ENCODE results near the gene BIRC3. TPM values are rescaled to one million over a fixed set of nuclear protein-coding genes. Genes with fewer than 3 reads are reported as not detected.

The BIRC3 gene
- total RNA-seq, 1 donor from 2014 or later, result 23.0 TPM

DNA sequence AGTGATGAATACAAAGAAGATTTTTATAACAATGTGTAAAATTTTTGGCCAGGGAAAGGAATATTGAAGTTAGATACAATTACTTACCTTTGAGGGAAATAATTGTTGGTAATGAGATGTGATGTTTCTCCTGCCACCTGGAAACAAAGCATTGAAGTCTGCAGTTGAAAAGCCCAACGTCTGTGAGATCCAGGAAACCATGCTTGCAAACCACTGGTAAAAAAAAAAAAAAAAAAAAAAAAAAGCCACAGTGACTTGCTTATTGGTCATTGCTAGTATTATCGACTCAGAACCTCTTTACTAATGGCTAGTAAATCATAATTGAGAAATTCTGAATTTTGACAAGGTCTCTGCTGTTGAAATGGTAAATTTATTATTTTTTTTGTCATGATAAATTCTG lies 5.3 kb downstream of the BIRC3 start:
- Histone ChIP-seq H3K9me3 (no peaks in the 10 kb centered on the region), H3K36me3 (peaks cover 9% of the 10 kb centered on the region), H3K4me3 (no peak overlapping the region), H3K27ac (no peak overlapping the region), H3K27me3 (no peaks in the 10 kb centered on the region), H3K4me1 (peaks cover 20% of the 10 kb centered on the region)
- ATAC-seq (no peak), DNase-seq (no peak)
- TF ChIP-seq, protein P1, sequence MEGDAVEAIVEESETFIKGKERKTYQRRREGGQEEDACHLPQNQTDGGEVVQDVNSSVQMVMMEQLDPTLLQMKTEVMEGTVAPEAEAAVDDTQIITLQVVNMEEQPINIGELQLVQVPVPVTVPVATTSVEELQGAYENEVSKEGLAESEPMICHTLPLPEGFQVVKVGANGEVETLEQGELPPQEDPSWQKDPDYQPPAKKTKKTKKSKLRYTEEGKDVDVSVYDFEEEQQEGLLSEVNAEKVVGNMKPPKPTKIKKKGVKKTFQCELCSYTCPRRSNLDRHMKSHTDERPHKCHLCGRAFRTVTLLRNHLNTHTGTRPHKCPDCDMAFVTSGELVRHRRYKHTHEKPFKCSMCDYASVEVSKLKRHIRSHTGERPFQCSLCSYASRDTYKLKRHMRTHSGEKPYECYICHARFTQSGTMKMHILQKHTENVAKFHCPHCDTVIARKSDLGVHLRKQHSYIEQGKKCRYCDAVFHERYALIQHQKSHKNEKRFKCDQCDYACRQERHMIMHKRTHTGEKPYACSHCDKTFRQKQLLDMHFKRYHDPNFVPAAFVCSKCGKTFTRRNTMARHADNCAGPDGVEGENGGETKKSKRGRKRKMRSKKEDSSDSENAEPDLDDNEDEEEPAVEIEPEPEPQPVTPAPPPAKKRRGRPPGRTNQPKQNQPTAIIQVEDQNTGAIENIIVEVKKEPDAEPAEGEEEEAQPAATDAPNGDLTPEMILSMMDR (IDR thresholded peaks at IDR 0.05), result no peak
- intact Hi-C loops (cut with DNase I), result no loop called here

DNA sequence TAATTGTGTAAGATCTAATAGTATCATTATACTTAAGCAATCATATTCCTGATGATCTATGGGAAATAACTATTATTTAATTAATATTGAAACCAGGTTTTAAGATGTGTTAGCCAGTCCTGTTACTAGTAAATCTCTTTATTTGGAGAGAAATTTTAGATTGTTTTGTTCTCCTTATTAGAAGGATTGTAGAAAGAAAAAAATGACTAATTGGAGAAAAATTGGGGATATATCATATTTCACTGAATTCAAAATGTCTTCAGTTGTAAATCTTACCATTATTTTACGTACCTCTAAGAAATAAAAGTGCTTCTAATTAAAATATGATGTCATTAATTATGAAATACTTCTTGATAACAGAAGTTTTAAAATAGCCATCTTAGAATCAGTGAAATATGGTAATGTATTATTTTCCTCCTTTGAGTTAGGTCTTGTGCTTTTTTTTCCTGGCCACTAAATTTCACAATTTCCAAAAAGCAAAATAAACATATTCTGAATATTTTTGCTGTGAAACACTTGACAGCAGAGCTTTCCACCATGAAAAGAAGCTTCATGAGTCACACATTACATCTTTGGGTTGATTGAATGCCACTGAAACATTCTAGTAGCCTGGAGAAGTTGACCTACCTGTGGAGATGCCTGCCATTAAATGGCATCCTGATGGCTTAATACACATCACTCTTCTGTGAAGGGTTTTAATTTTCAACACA lies 6.4 kb downstream of the BIRC3 start:
- no peaks in the 10 kb centered on the region for H3K27me3 ChIP-seq
- H3K4me3 ChIP-seq, result no peak overlapping the region
- DNase-seq (no peak), ATAC-seq (no peak)
- H3K9me3 ChIP-seq, result no peaks in the 10 kb centered on the region
- intact Hi-C loops (cut with DNase I), result no loop called here
- no peak overlapping the region for H3K27ac ChIP-seq
- H3K36me3 ChIP-seq, result peaks cover 21% of the 10 kb centered on the region
- TF ChIP-seq, protein P1 (IDR thresholded peaks at IDR 0.05), result no peak
- peaks cover 12% of the 10 kb centered on the region for H3K4me1 ChIP-seq

DNA sequence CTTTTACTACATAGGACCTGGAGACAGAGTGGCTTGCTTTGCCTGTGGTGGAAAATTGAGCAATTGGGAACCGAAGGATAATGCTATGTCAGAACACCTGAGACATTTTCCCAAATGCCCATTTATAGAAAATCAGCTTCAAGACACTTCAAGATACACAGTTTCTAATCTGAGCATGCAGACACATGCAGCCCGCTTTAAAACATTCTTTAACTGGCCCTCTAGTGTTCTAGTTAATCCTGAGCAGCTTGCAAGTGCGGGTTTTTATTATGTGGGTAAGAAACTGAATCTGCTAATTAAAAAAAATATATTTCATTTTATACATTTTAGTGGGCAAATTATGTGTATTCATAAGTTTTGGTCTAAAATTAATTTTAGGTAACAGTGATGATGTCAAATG lies 7.8 kb downstream of the BIRC3 start:
- Histone ChIP-seq H3K4me3 (no peak overlapping the region), H3K27ac (no peak overlapping the region), H3K27me3 (no peaks in the 10 kb centered on the region), H3K9me3 (no peaks in the 10 kb centered on the region), H3K4me1 (peaks cover 4% of the 10 kb centered on the region), H3K36me3 (peaks cover 35% of the 10 kb centered on the region)
- TF ChIP-seq, protein P1 (IDR thresholded peaks at IDR 0.05), result no peak
- DNase-seq, result no peak
- intact Hi-C loops (cut with DNase I), result no loop called here
- no peak for ATAC-seq

DNA sequence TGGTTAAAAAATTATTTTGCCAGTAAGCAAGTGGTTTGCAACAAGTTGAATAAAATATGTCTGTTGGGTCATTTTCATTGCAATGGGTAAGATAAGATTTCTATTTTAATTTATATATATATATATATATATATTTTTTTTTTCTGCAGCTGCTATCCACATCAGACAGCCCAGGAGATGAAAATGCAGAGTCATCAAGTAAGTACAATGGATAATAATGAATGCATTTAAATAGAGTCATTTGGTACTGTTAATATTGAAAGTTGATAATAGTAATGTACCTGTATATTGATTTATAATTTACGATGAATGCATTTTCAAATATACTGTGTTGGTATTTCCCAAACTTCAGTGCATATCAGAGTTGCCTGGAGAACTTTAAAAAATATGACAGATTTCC lies 11.5 kb downstream of the BIRC3 start:
- TF ChIP-seq, protein P1 (IDR thresholded peaks at IDR 0.05), result no peak
- H3K4me3 ChIP-seq, result no peak overlapping the region
- no peaks in the 10 kb centered on the region for H3K9me3 ChIP-seq
- no peaks in the 10 kb centered on the region for H3K4me1 ChIP-seq
- no peak for ATAC-seq
- peaks cover 67% of the 10 kb centered on the region for H3K36me3 ChIP-seq
- no peak overlapping the region for H3K27ac ChIP-seq
- H3K27me3 ChIP-seq, result no peaks in the 10 kb centered on the region
- DNase-seq, result no peak
- intact Hi-C loops (cut with DNase I), result no loop called here

DNA sequence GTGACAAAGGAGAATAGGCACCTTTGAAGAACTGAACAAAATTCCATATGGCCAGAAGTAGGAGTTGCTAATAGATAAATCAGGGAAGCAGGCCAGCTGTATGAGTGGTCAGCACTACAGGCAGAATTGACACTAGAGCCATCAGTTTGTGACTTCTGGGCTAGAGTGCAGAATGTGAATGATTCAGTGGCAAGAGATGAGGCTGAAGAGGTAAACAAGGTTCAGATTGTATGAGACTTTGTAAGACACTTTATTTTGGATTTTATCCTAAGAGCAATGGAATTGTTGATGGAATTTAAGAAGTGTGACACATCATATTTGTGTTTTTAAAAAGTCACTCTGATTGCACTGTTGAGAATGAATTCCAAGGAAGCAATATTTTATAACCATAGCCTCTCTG lies 12.9 kb downstream of the BIRC3 start:
- Histone ChIP-seq H3K27me3 (no peaks in the 10 kb centered on the region), H3K9me3 (no peaks in the 10 kb centered on the region), H3K36me3 (peaks cover 67% of the 10 kb centered on the region), H3K4me1 (no peaks in the 10 kb centered on the region), H3K4me3 (no peak overlapping the region), H3K27ac (no peak overlapping the region)
- TF ChIP-seq, protein P1 (IDR thresholded peaks at IDR 0.05), result no peak
- DNase-seq, result no peak
- ATAC-seq, result no peak
- intact Hi-C loops (cut with DNase I), result no loop called here

DNA sequence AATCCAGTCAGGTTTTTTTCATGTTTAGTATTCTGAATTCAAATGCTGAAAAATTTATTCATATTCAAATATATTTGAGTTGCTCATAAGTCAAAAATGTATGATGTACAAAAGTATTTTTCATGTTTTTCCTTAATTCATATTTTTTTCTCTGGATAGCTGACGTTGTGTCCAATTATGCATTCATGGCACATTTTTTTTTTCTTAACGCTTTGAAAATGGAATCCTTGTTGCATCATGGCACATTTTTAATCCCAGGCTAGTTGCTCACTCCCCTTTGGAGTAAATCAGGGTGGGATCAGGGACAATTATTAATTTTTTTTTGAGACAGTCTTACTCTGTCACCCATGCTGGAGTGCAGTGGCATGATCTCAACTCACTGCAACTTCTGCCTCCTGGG lies 14.1 kb downstream of the BIRC3 start:
- TF ChIP-seq, protein P1 (IDR thresholded peaks at IDR 0.05), result no peak
- DNase-seq (no peak), ATAC-seq (no peak)
- Histone ChIP-seq H3K36me3 (peaks cover 72% of the 10 kb centered on the region), H3K27ac (no peak overlapping the region), H3K4me3 (no peak overlapping the region), H3K9me3 (no peaks in the 10 kb centered on the region), H3K27me3 (no peaks in the 10 kb centered on the region), H3K4me1 (no peaks in the 10 kb centered on the region)
- intact Hi-C loops (cut with DNase I), result no loop called here
